ENCODE results near the gene DNAH6. TPM values are rescaled to one million over a fixed set of nuclear protein-coding genes. Genes with fewer than 3 reads are reported as not detected.

DNAH6 gene
- total and polyA plus RNA-seq, 8 donors, result 1.3 to 6.2 (median 3.6) TPM

DNA sequence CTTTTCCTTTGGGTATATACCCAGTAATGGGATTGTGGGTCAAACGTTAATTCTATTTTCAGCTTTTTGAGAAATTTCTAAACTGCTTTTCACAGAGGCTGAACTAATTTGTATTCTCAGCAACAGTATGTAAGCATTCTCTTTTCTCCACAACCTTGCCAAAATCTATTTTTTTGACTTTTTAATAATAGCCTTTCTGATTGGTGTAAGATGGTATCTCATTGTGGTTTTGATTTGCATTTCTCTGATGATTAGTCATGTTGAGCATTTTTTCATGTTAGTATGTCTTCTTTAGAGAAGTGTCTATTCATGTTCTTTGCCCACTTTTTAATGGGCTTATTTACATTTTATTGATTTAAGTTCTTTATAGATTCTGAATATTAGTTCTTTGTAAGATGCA, 219.1 kb downstream of the DNAH6 start:
- no peaks in the 10 kb centered on the region for H3K4me1 ChIP-seq
- intact Hi-C loops (cut with DNase I), result no loop called here
- no peaks in the 10 kb centered on the region for H3K36me3 ChIP-seq
- H3K27ac ChIP-seq, result no peak overlapping the region
- TF ChIP-seq, protein P1, sequence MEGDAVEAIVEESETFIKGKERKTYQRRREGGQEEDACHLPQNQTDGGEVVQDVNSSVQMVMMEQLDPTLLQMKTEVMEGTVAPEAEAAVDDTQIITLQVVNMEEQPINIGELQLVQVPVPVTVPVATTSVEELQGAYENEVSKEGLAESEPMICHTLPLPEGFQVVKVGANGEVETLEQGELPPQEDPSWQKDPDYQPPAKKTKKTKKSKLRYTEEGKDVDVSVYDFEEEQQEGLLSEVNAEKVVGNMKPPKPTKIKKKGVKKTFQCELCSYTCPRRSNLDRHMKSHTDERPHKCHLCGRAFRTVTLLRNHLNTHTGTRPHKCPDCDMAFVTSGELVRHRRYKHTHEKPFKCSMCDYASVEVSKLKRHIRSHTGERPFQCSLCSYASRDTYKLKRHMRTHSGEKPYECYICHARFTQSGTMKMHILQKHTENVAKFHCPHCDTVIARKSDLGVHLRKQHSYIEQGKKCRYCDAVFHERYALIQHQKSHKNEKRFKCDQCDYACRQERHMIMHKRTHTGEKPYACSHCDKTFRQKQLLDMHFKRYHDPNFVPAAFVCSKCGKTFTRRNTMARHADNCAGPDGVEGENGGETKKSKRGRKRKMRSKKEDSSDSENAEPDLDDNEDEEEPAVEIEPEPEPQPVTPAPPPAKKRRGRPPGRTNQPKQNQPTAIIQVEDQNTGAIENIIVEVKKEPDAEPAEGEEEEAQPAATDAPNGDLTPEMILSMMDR (IDR thresholded peaks at IDR 0.05), result no peak
- no peak for ATAC-seq
- DNase-seq, result no peak
- no peaks in the 10 kb centered on the region for H3K9me3 ChIP-seq
- H3K4me3 ChIP-seq, result no peak overlapping the region
- H3K27me3 ChIP-seq, result no peaks in the 10 kb centered on the region

DNA sequence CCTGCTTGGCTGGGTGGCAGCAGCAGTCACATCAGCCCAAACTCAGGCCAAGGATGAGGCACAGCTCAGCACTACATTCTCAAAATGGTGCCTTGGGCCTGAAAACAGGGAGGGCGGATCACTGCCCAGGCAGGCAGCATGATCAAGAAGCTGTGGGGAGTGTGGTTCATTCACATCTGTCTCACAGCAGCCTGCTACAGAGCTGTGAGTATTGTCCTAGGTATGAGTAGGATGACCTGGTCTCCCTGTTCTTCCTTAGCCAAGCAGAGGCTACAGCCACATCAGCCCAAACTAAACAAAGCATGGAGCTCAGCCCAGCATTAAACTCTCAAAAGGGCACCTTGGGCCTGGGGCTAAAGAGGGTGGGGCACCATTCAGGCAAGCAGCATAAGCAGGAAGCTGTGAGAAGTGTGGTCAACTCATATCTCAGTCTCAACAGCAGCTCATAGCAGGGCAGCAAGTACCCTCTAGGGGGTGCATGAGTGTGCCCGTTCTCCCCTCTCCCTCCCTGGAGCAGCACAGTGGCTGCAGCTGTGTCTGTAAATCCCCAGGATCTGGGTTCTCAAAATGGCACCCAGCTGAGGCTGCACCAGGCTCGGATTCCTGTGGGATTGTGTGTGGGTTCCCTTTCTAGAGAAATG, 225.0 kb downstream of the DNAH6 start:
- TF ChIP-seq, protein P1 (IDR thresholded peaks at IDR 0.05), result peak; percentile 13 to 35
- H3K27me3 ChIP-seq, result no peaks in the 10 kb centered on the region
- H3K9me3 ChIP-seq, result no peaks in the 10 kb centered on the region
- H3K4me1 ChIP-seq, result no peaks in the 10 kb centered on the region
- H3K27ac ChIP-seq, result no peak overlapping the region
- ATAC-seq, result peak; percentile 80
- H3K4me3 ChIP-seq, result no peak overlapping the region
- DNase-seq, result no peak
- H3K36me3 ChIP-seq, result no peaks in the 10 kb centered on the region
- intact Hi-C loops (cut with DNase I), result no loop called here

DNA sequence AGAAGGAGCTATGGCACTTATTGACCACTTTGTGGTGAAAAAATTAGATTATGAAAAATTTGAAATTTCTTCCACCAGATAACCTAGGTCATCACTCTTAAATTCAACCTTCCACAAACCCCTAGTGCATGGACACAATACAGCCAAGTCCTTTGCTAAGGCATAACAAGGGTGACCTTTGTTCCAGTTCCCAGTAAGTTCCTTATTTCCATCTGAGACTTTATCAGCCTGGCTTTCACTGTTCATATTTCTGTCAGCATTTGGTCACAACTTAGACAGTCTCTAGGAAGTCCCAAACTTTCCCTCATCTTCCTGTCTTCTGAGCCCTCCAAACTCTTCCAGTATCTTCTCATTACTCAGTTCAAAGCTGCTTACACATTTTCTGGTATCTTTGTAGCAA, 232.0 kb downstream of the DNAH6 start:
- no peak overlapping the region for H3K27ac ChIP-seq
- H3K9me3 ChIP-seq, result no peaks in the 10 kb centered on the region
- H3K36me3 ChIP-seq, result no peaks in the 10 kb centered on the region
- intact Hi-C loops (cut with DNase I), result no loop called here
- H3K4me1 ChIP-seq, result no peaks in the 10 kb centered on the region
- H3K4me3 ChIP-seq, result no peak overlapping the region
- H3K27me3 ChIP-seq, result no peaks in the 10 kb centered on the region
- ATAC-seq (no peak), DNase-seq (no peak)
- TF ChIP-seq, protein P1 (IDR thresholded peaks at IDR 0.05), result no peak

DNA sequence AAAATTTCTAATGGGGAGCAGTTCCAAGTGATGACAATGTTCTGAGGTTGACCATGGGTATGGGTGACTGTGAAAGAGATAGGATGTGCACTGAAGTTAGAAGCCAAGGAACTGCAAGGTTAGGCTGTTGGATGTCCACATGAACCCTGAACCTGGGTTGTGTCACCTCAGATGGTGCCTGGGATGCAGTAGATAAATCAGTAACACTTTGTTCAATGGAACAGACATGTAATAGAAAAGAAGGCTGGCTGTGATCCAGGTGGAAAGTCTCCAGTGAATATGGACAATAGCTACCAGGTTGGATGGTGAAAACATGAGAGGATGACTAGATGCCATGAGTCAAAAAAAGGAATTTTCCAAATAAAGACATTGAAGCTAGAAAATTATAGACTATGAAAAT, 233.1 kb downstream of the DNAH6 start:
- H3K9me3 ChIP-seq, result no peaks in the 10 kb centered on the region
- TF ChIP-seq, protein P1 (IDR thresholded peaks at IDR 0.05), result no peak
- no peaks in the 10 kb centered on the region for H3K36me3 ChIP-seq
- H3K4me1 ChIP-seq, result no peaks in the 10 kb centered on the region
- intact Hi-C loops (cut with DNase I), result no loop called here
- ATAC-seq (no peak), DNase-seq (no peak)
- H3K27ac ChIP-seq, result no peak overlapping the region
- no peak overlapping the region for H3K4me3 ChIP-seq
- no peaks in the 10 kb centered on the region for H3K27me3 ChIP-seq

DNA sequence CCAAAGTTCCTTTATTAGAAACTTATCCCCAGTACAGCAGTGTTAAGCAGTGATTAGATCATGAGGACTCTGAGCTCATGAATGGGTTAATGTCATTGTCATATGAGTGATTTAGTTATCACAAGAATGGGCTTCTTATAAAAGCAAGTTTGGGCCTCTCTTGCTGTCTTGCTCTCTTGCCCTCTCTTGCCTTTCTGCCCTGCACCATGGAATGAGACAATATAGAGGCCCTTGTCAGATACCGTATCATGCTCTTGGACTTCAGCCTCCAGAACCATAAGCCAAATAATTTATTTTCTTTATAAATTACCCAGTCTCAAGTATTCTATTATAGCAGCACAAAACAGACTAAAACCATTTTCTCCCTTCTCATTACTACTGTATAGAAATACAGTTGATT, 238.8 kb downstream of the DNAH6 start:
- Histone ChIP-seq H3K4me3 (no peak overlapping the region), H3K9me3 (peaks cover 0 to 6% of the 10 kb centered on the region in 2 donors), H3K27me3 (no peaks in the 10 kb centered on the region), H3K36me3 (no peaks in the 10 kb centered on the region), H3K27ac (no peak overlapping the region), H3K4me1 (no peaks in the 10 kb centered on the region)
- intact Hi-C loops (cut with DNase I), result no loop called here
- ATAC-seq, result no peak
- TF ChIP-seq, protein P1 (IDR thresholded peaks at IDR 0.05), result no peak
- no peak for DNase-seq

Measured in left lung (tissue), 10 donors.